Retinal pigment epithelial cell (primary cell): ENCODE data around the gene IBSP.

ENCODE experiments used
- DNase-seq: peaks from one replicate; pipeline ENCODE4 v3.0.0-alpha.2; 2010; ENCODE audit warnings: low read depth
- H3K4me3 ChIP-seq: 2 replicates; pipeline ENCODE4 v1.5.1; 2011; ENCODE audit warnings: mild to moderate bottlenecking, low read length, control low read depth, moderate library complexity
- TF ChIP-seq, protein P1 (sequence below): conservative IDR thresholded peaks from 2 replicates; pipeline ENCODE4 v1.5.1; 2011; ENCODE audit warnings: low read depth, low read length, control low read depth, inconsistent platforms

IBSP gene

DNA sequence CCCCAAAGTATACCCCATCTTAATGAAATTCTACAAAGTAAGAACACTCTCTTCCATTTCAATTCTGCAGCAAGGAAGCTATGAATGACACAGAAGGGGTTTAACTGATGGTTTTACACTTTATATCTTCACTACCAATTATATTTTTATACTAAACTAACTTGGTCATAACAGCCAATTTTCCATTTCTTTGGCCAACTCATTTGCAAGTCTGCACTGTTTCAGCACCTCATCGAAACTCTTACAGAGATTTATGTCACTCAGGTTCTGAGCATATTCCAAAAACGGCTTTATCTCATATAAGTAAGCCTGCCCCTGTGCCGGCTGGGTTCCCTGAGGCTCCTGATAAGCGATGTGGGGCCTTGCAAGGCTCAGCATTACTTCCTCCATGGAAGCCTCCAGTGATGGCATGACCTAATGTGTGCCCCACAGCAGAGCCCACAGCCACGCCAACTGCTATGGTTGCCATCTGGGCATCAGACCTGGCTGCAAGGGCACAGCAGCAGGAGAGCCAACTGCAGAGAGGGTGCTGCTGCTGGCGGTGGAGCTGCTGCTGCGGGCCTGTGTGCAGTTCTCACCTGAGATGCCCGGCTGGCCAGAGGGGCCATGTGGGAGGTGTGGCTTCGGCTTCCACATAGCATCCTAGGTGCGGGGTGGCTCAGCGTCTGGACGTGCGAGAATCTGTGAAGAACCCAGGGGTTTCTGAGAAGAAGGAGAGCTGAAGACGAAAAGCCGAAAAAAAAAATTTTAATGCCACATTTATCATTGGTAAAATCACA is 13.4 kb upstream of the IBSP start:
- TF ChIP-seq, protein P1, sequence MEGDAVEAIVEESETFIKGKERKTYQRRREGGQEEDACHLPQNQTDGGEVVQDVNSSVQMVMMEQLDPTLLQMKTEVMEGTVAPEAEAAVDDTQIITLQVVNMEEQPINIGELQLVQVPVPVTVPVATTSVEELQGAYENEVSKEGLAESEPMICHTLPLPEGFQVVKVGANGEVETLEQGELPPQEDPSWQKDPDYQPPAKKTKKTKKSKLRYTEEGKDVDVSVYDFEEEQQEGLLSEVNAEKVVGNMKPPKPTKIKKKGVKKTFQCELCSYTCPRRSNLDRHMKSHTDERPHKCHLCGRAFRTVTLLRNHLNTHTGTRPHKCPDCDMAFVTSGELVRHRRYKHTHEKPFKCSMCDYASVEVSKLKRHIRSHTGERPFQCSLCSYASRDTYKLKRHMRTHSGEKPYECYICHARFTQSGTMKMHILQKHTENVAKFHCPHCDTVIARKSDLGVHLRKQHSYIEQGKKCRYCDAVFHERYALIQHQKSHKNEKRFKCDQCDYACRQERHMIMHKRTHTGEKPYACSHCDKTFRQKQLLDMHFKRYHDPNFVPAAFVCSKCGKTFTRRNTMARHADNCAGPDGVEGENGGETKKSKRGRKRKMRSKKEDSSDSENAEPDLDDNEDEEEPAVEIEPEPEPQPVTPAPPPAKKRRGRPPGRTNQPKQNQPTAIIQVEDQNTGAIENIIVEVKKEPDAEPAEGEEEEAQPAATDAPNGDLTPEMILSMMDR, result no peak
- DNase-seq, result no peak

DNA sequence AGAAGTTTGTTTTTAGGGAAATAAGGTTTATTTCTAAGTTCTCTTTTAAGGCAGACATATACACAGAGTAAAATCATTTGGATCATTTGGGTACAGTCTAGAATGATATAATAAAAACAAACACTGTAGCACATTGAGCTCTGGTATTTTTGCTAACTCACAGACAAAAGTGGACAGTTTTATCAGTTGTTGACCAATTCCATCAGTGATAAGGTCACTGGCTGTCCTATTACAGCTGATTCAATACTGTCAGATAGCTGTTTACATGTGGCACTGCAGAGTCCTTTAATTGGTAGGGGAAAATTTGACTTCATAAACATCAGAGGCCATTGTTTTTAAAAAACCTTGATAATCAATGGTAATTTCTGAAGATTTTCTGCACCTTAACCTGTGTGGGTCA is 3.5 kb downstream of the IBSP start:
- no peak overlapping the region for H3K4me3 ChIP-seq
- no peak for DNase-seq
- TF ChIP-seq, protein P1, result no peak

More for the DNA sequence above, 13.4 kb upstream of the IBSP start:
- no peak overlapping the region for H3K4me3 ChIP-seq

DNA sequence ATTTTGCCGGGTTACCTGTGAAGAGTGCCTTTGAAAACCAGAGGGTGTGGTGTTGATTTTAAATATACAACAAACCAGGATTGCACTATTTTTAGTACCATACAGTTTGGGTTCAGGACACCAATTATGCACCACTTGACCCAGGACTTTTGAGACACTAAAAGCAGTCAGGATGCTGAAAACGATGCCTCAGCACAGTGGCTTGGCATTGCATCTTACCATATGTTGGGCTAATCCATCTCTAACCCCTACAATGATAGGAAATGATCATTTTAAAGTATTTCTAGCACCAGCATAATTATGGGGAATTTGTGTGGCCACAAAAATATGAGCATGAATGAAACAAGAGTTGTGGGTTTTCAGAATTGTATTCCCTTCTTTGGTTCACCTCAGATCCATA is 4.1 kb downstream of the IBSP start:
- no peak overlapping the region for H3K4me3 ChIP-seq
- TF ChIP-seq, protein P1, result no peak
- no peak for DNase-seq

DNA sequence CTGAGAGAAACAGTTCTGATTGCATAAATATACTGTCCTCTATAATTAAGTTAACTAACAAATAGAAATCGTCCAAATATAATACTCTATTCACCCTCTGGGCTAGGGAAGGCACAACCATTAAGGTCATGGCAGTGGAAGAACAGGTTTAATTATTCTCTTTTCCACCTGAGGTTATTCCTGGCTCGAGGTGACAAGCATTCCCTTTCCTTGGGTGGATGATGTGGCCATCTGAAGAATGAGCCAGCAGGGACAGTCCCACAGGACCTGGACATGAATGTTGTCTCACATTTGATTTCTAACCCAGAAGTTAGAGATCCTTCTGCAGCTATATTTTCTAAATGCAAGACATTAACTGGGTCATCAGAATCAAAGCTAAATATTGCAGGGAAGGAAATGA is 5.5 kb downstream of the IBSP start:
- no peak overlapping the region for H3K4me3 ChIP-seq
- TF ChIP-seq, protein P1, result no peak
- DNase-seq, result no peak

DNA sequence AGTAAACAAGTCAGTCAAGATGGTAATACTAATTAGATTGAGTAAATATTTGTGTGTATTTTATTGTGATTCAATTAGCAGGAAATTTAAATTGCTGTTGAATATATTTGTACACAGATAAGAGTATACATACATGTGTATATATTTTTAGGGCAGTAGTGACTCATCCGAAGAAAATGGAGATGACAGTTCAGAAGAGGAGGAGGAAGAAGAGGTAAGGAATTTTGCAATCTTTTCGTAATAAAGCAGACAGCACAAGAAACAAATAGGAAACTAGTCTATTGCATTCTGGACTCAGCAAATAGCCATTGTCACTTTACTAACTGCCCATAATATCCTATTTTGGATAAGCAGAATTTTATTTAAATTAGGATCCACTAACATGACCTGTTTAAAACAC is 6.6 kb downstream of the IBSP start:
- no peak for DNase-seq
- no peak overlapping the region for H3K4me3 ChIP-seq
- TF ChIP-seq, protein P1, result no peak

DNA sequence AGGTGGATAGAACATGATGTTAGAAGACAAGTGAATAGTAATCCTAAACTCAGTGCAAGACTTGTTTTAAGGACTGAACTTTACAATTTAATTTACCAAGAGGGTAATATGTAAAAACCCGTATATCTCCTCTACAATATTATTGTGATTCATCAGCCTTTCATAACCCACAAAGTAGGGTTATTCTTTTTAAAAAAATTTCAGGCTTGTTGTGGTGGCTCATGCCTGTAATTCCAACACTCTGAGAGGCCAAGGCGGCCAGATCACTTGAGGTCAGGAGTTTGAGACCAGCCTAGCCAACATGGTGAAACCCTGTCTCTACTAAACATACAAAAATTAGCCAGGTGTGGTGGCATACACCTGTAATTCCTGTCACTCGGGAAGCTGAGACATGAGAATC is 7.2 kb downstream of the IBSP start:
- TF ChIP-seq, protein P1, result no peak
- no peak overlapping the region for H3K4me3 ChIP-seq
- no peak for DNase-seq

DNA sequence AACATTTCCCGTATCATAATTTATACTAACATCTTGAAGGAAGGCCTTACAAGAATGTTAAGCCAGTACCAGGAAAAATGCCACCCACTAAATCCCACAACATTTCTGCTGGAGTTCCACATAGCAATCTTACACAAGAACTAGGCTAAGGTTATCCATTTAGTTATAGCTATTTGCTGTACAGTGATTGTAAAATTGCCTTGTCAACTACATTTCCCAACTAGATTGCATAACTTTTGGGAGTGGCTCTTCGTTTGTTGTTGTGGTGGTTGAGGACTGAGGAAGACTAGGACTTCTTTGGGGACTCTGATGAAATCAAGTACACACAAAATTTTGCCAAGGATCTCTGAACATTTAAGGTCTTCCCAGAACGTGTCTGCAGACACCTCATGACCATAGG is 8.0 kb downstream of the IBSP start:
- TF ChIP-seq, protein P1, result no peak
- DNase-seq, result peak; percentile 37
- H3K4me3 ChIP-seq, result no peak overlapping the region
